HUES6 (cell line): ENCODE data around the gene FRAT2.
A peak's percentile ranks its signal among the peaks of the same experiment; 100 is the strongest.

Experiments
- H3K27ac ChIP-seq: 2 replicates; pipeline ENCODE4 v1.7.0; 2013; ENCODE audit warnings: low read depth, mild to moderate bottlenecking, low read length, inconsistent platforms
- H3K27me3 ChIP-seq: 2 replicates; pipeline ENCODE4 v1.6.1; 2013; ENCODE audit warnings: low read length; ENCODE audit not compliant: control insufficient read depth, insufficient read depth
- H3K36me3 ChIP-seq: 2 replicates; pipeline ENCODE4 v1.6.1; 2013; ENCODE audit warnings: low read length; ENCODE audit not compliant: control insufficient read depth, insufficient read depth
- H3K4me1 ChIP-seq: 2 replicates; pipeline ENCODE4 v1.6.1; 2013; ENCODE audit warnings: low read length; ENCODE audit not compliant: control insufficient read depth, insufficient read depth
- H3K4me3 ChIP-seq: 2 replicates; pipeline ENCODE4 v1.5.1; 2013; ENCODE audit warnings: low read depth, low read length
- H3K9ac ChIP-seq: one replicate; pipeline ENCODE4 v1.6.1; 2013; ENCODE audit warnings: mild to moderate bottlenecking, low read length
- H3K9me3 ChIP-seq: 2 replicates; pipeline ENCODE4 v1.6.1; 2013; ENCODE audit warnings: low read depth, low read length; ENCODE audit not compliant: control insufficient read depth, insufficient read depth

The FRAT2 gene

GRCh38 chr10:97367126-97367649 is 32.7 kb upstream of the FRAT2 start:
- Histone ChIP-seq H3K4me3 (no peak overlapping the region), H3K9ac (no peak overlapping the region), H3K27ac (no peak overlapping the region), H3K27me3 (no peaks in the 10 kb centered on the region), H3K36me3 (peaks cover 90% of the 10 kb centered on the region), H3K4me1 (no peaks in the 10 kb centered on the region; the same call in 1 of the 2 replicates), H3K9me3 (no peaks in the 10 kb centered on the region)

DNA sequence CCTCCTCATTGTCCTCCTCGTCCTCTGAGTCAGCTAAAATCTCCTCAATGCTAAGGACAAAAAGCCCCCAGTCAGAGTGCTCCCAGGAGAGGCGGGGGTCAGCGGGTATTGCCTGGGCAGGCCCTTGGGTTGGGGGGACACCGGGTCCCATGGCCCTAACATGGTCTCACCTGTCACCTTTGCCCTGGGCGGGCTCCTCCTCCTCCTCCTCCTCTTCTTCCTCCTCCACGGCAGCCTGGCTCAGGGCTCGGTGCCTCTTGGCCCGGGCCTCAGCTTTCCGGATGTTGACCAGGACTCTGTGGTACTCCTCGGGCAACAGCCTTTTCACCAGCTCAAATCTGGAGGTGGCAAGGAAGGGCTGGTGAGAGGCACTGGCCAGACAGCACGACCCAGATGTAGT is 32.0 kb upstream of the FRAT2 start:
- Histone ChIP-seq H3K9ac (no peak overlapping the region), H3K27ac (no peak overlapping the region; the same call in 1 of the 2 replicates), H3K9me3 (no peaks in the 10 kb centered on the region), H3K4me3 (no peak overlapping the region), H3K4me1 (no peaks in the 10 kb centered on the region; the same call in 1 of the 2 replicates), H3K36me3 (peaks cover 86% of the 10 kb centered on the region), H3K27me3 (no peaks in the 10 kb centered on the region)

DNA sequence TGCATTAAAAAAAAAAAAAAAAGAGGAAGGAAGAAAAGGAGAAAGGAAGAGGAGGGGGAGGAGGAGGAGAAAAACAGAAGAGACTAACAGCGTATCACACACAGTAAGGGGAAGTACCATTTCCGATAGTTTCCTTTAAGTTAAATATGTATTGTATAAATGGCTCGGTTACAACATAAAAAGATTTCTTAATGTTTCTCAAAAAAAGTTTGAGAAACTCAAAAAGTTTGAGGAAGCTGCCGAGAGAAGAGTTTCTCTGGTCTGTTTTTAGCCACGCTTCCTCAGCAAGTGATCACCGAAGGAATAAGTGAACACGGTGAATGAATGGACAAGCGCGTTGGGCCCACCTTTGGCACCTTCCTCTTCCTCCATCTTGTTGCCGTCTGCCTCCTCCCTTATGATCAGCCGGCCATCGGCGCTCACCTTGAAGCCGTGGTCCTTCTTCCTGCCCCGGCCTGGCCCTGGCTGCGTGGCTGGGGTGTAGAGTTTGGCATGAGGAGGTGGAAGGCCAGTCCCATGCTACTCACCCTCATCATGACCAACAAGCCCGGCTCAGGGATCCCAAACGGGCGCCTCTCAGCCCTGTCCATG is 31.3 kb upstream of the FRAT2 start:
- no peaks in the 10 kb centered on the region for H3K9me3 ChIP-seq
- H3K27me3 ChIP-seq = no peaks in the 10 kb centered on the region
- H3K27ac ChIP-seq = no peak overlapping the region
- H3K36me3 ChIP-seq = peaks cover 86% of the 10 kb centered on the region
- H3K4me1 ChIP-seq = no peaks in the 10 kb centered on the region; the same call in 1 of the 2 replicates
- H3K9ac ChIP-seq = no peak overlapping the region
- H3K4me3 ChIP-seq = no peak overlapping the region

DNA sequence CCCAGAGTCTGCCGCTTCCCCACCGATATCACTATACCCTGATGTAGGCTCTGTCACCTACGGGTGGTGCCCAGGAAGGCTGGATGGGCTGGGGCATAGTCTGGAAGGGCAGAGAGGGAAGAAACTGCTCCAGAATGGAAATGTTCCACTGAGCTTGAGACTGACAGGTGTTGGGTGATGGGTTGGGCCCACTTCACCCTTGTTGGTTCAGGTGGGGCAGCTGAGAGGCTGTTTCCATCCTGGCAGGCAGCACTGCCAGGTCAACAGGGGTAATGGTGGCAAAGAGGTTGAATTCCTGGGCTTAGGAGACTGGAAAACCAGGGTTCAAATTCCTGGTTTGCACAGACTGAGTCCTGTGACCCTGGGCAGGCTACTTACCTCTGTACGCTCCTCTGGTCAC is 28.5 kb upstream of the FRAT2 start:
- no peak overlapping the region for H3K4me3 ChIP-seq
- H3K27ac ChIP-seq = 0 out of 2 replicates have a peak overlapping the region, but pooled peaks have one; percentile 23
- H3K27me3 ChIP-seq = no peaks in the 10 kb centered on the region
- H3K36me3 ChIP-seq = peaks cover 89% of the 10 kb centered on the region
- H3K9me3 ChIP-seq = no peaks in the 10 kb centered on the region
- no peaks in the 10 kb centered on the region; the same call in 1 of the 2 replicates for H3K4me1 ChIP-seq
- no peak overlapping the region for H3K9ac ChIP-seq

DNA sequence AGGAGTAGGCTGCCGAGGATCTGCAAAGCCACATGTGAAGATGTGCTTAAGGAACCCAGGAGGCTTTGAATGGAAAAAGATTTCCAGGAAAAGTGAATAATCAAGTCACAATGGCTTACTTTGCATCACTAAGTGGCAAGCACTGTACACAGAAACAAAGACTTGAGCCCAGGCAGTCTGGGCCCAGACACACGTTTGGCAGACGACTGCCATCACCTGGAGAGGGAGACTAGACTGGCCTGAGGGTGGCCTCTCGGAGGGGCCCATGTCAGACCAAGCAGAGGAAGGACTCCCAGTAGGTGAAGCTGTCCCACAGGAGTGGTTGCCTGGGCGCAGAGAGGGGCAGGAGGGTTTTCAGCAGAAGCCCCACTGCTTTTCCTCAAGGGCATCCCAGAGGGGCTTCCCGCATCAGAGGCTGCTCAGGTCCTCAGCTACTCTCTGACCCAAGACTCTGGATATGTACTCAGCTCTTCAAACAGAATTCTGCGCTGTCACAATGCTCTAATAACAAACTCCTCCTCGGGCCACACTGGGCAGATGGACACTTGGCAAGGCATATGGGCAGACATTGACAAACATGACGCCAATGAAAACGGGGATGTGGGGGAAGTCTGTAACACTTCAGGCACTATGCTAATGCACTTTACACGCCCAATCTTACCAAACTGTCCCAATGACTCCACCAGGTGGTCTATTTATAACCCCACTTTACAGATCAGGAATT is 27.9 kb upstream of the FRAT2 start:
- H3K27ac ChIP-seq = 0 out of 2 replicates have a peak overlapping the region, but pooled peaks have one; percentile 23
- no peaks in the 10 kb centered on the region; the same call in 1 of the 2 replicates for H3K4me1 ChIP-seq
- H3K4me3 ChIP-seq = no peak overlapping the region
- H3K36me3 ChIP-seq = peaks cover 92% of the 10 kb centered on the region
- H3K27me3 ChIP-seq = no peaks in the 10 kb centered on the region
- H3K9ac ChIP-seq = no peak overlapping the region
- H3K9me3 ChIP-seq = no peaks in the 10 kb centered on the region

DNA sequence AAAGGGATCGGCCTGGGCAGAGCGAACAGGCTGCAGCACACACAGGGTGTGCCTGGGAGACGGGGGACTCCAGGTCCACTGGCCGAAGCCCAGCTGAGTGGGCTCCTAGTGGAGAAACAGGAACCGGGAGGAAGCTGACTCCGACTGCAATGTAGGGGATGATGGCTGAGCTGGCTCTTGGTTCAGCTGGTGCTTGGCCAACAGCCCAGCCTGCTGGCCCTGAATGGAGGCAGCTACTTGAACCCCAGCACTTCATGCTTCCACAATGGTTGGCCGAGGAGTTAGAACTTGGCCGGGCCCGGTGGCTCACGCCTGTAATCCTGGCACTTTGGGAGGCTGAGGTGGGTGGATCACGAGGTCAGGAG is 27.0 kb upstream of the FRAT2 start:
- peaks cover 92% of the 10 kb centered on the region for H3K36me3 ChIP-seq
- H3K27me3 ChIP-seq = no peaks in the 10 kb centered on the region
- no peaks in the 10 kb centered on the region; the same call in 1 of the 2 replicates for H3K4me1 ChIP-seq
- no peaks in the 10 kb centered on the region for H3K9me3 ChIP-seq
- H3K27ac ChIP-seq = peak overlapping the region; percentile 44; the same call in 1 of the 2 replicates
- no peak overlapping the region for H3K9ac ChIP-seq
- no peak overlapping the region for H3K4me3 ChIP-seq

- Histone ChIP-seq H3K36me3 (peaks cover 91% of the 10 kb centered on the region), H3K9ac (no peak overlapping the region), H3K4me3 (no peak overlapping the region), H3K4me1 (no peaks in the 10 kb centered on the region; the same call in 1 of the 2 replicates), H3K27ac (peak overlapping the region; percentile 44; the same call in 1 of the 2 replicates), H3K9me3 (no peaks in the 10 kb centered on the region), H3K27me3 (no peaks in the 10 kb centered on the region)
Measured at GRCh38 chr10:97360705-97361536, 26.4 kb upstream of the FRAT2 start.

GRCh38 chr10:97358781-97359180 is 24.3 kb upstream of the FRAT2 start:
- Histone ChIP-seq H3K9me3 (no peaks in the 10 kb centered on the region), H3K4me3 (no peak overlapping the region), H3K36me3 (peaks cover 82% of the 10 kb centered on the region), H3K27ac (no peak overlapping the region), H3K27me3 (no peaks in the 10 kb centered on the region), H3K9ac (no peak overlapping the region), H3K4me1 (peaks cover 3% of the 10 kb centered on the region)

DNA sequence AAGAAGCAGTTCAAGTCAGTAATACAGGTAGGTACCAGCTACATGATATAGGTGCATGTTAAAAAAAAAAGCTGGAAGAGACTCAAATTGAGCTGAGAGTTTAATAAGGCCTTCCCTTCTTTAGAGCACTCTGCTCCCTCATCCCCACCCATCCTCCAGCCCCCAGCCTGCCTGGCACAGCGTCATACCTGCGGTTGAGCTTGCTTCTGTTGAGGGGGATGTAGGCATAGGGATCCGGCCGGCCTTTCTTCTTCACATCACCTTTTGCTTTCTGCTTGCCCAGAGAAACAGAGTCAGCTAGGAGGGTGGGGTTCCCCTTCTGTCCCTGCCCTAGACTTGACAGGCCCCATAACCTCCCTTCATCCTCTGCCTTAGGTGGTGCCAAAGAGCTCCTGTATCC is 23.8 kb upstream of the FRAT2 start:
- Histone ChIP-seq H3K4me1 (peaks cover 3% of the 10 kb centered on the region), H3K9ac (no peak overlapping the region), H3K9me3 (no peaks in the 10 kb centered on the region), H3K4me3 (no peak overlapping the region), H3K36me3 (peaks cover 78% of the 10 kb centered on the region), H3K27ac (no peak overlapping the region), H3K27me3 (no peaks in the 10 kb centered on the region)

DNA sequence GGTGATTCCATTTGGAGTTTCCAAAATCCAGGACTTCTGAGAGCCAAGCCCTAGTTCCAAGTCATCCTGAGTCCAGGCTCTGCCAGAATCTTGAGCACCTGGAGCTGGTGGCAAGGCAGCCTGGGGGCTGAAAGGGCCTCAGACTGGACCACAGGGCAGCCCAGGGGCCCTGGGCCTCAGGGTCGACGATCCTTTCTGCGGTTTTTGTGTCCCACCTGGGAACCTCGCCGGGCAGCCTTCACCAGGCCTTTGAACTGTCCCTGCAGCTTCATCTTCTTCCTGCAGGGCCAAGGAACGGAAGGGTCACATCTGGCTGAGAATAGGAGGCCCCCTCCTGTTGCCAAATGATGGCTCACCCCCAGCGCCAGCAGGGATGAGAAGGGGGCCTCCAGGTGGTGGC is 22.4 kb upstream of the FRAT2 start:
- H3K4me1 ChIP-seq = peaks cover 3% of the 10 kb centered on the region; the same call in 1 of the 2 replicates
- no peaks in the 10 kb centered on the region for H3K27me3 ChIP-seq
- H3K9me3 ChIP-seq = no peaks in the 10 kb centered on the region
- H3K36me3 ChIP-seq = peaks cover 68% of the 10 kb centered on the region
- no peak overlapping the region for H3K9ac ChIP-seq
- H3K27ac ChIP-seq = no peak overlapping the region
- H3K4me3 ChIP-seq = no peak overlapping the region
